Colonic mucosa (tissue), 4 donors: ENCODE results near the gene UBE2G2. TPM values are rescaled to one million over a fixed set of nuclear protein-coding genes. Genes with fewer than 3 reads are reported as not detected.

Experiments
- DNase-seq: peaks from one replicate; pipeline ENCODE4 v3.0.0-alpha.2; 2020
- H3K27ac ChIP-seq: fragments of 200-600 bp; one replicate; pipeline ENCODE4 v1.8.0; 2021
- H3K27me3 ChIP-seq: fragments of 200-600 bp; one replicate; pipeline ENCODE4 v1.8.0; 2021
- H3K36me3 ChIP-seq: fragments of 200-600 bp; one replicate; pipeline ENCODE4 v1.8.0; 2021
- H3K4me1 ChIP-seq: fragments of 200-600 bp; one replicate; pipeline ENCODE4 v1.8.0; 2021; ENCODE audit warnings: mild to moderate bottlenecking
- H3K4me3 ChIP-seq: fragments of 200-600 bp; one replicate; pipeline ENCODE4 v1.8.0; 2021
- H3K9ac ChIP-seq, 2 donors: one replicate each; pipeline ENCODE4 v1.7.0; 2013; ENCODE audit warnings: control low read depth in 2 of 2, low read depth in 2 of 2, low read length in 2 of 2
- H3K9me3 ChIP-seq: fragments of 200-600 bp; one replicate; pipeline ENCODE4 v1.8.0; 2021
- intact Hi-C: fragments of 100-400 bp; cut with DNase I; formaldehyde crosslinking; loops from one replicate; pipeline ENCODE4 v1.14.1; 2022
- total RNA-seq, 2 donors: library from RNA; stranded (reverse); fragmentation: NEBNext Ultra II Directional in 1 of 2; extraction: Animal tissue kit (Norgen Biotek cat#: 25700) in 1 of 2; gene quantifications; one replicate each; pipeline ENCODE4 v1.2.1, GENCODE V29; 2021
- TF ChIP-seq, protein P1 (sequence below): fragments of 200-600 bp; IDR thresholded peaks from one replicate; pipeline ENCODE4 v1.8.0; 2022; ENCODE audit warnings: antibody characterized with exemption, mild to moderate bottlenecking
- donor health status: healthy.
- donor health status: DM: no; HTN: no; CAD: no.
- donor health status: DM: no; HTN: no; CAD: no.

The UBE2G2 gene
- total RNA-seq, 2 donors from 2014 or later = 50.3 to 76.1 TPM

DNA sequence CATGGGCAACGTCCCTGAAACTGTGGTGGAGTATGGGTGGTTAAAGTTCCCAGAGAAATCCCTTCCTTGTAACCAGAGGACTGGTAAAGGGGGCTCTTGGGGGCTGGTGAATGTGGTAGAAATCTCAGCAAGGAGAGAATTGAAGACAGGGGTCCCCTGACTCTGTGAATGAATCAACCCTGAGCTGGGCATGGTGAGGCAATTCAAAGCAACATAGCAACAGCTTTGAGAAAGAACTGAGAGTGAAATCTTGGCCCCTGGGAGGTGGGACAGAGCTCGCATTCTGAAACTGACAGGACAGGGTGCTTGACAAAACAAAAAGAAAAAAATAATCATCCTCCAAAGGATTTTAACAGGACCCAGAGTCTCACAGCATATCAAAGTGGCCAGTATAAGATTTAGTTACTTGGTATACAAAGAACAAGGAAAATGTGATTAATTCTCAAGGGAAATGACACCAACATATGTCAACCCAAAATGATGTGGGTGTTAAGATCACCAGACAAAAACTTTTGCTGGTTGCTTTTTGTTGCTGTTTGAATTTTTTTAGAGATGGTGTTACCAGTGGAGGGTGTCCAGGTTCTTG is 28.0 kb upstream of the UBE2G2 start:
- no peaks in the 10 kb centered on the region for H3K4me1 ChIP-seq
- intact Hi-C loops = no loop called here
- H3K27ac ChIP-seq = no peak overlapping the region
- no peak for DNase-seq
- no peaks in the 10 kb centered on the region for H3K36me3 ChIP-seq
- H3K9ac ChIP-seq = no peak overlapping the region
- H3K9me3 ChIP-seq = no peaks in the 10 kb centered on the region
- TF ChIP-seq, protein P1, sequence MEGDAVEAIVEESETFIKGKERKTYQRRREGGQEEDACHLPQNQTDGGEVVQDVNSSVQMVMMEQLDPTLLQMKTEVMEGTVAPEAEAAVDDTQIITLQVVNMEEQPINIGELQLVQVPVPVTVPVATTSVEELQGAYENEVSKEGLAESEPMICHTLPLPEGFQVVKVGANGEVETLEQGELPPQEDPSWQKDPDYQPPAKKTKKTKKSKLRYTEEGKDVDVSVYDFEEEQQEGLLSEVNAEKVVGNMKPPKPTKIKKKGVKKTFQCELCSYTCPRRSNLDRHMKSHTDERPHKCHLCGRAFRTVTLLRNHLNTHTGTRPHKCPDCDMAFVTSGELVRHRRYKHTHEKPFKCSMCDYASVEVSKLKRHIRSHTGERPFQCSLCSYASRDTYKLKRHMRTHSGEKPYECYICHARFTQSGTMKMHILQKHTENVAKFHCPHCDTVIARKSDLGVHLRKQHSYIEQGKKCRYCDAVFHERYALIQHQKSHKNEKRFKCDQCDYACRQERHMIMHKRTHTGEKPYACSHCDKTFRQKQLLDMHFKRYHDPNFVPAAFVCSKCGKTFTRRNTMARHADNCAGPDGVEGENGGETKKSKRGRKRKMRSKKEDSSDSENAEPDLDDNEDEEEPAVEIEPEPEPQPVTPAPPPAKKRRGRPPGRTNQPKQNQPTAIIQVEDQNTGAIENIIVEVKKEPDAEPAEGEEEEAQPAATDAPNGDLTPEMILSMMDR = no peak
- H3K27me3 ChIP-seq = no peaks in the 10 kb centered on the region
- no peak overlapping the region for H3K4me3 ChIP-seq

DNA sequence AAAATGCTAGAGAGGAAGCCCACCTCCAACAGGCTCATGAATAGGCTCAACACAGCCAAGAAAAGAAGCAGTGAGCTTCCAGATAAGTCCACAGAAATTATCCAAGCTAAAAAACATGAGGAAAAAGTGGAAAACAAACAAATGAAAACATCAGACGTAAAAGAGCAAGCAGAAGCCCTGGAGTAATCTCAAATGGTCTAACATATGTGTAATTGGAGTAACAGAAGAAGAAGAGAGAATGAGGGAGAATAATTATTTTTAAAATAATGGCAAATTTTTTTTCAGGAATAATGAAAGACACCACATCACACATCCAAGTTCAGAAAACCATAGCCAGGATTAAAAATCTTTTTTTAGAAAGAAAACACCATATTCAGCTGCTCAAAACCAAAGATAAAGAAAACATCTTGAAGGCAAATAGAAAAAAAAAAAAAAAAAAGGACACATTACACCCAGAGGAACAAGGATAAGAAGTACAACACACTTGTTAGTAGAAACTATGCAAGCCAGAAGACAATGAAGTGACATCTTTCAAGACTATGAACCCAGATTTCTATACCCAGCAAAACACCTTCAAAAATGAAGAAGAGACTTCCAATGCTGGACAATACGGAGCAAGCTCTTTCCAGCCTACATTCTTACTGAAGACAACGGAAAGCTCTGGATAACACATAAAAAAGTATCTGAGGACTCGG is 26.9 kb upstream of the UBE2G2 start:
- no peak overlapping the region for H3K27ac ChIP-seq
- no peak overlapping the region for H3K9ac ChIP-seq
- TF ChIP-seq, protein P1 = no peak
- no peak overlapping the region for H3K4me3 ChIP-seq
- no peaks in the 10 kb centered on the region for H3K27me3 ChIP-seq
- H3K9me3 ChIP-seq = no peaks in the 10 kb centered on the region
- intact Hi-C loops = no loop called here
- H3K36me3 ChIP-seq = no peaks in the 10 kb centered on the region
- no peak for DNase-seq
- H3K4me1 ChIP-seq = no peaks in the 10 kb centered on the region

DNA sequence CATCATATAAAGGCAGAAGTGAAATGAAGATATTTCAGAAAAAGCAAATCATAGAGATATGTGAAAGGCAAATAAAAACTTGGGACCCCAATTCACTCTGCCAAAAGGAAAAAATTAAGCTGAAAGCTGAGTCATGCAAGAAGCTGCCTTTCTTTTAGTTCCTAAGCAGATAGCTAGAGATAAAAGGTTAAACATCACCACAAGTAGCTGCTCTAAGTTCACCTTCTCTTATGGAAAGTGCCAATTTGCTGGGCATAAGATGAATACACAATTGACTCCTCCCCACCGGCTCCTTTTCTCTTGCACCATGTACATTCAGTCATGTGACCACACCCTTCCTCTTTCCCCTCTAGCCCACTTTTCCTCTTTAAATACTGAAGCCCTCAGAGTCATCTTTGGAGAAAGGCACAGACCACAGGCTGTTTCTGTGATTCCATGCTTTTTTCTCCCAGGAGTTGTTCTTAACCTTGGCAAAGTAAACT is 21.6 kb upstream of the UBE2G2 start:
- no peaks in the 10 kb centered on the region for H3K36me3 ChIP-seq
- H3K4me3 ChIP-seq = no peak overlapping the region
- DNase-seq = no peak
- H3K27me3 ChIP-seq = no peaks in the 10 kb centered on the region
- TF ChIP-seq, protein P1 = no peak
- H3K4me1 ChIP-seq = no peaks in the 10 kb centered on the region
- no peak overlapping the region for H3K9ac ChIP-seq
- H3K9me3 ChIP-seq = no peaks in the 10 kb centered on the region
- no peak overlapping the region for H3K27ac ChIP-seq
- intact Hi-C loops = no loop called here

DNA sequence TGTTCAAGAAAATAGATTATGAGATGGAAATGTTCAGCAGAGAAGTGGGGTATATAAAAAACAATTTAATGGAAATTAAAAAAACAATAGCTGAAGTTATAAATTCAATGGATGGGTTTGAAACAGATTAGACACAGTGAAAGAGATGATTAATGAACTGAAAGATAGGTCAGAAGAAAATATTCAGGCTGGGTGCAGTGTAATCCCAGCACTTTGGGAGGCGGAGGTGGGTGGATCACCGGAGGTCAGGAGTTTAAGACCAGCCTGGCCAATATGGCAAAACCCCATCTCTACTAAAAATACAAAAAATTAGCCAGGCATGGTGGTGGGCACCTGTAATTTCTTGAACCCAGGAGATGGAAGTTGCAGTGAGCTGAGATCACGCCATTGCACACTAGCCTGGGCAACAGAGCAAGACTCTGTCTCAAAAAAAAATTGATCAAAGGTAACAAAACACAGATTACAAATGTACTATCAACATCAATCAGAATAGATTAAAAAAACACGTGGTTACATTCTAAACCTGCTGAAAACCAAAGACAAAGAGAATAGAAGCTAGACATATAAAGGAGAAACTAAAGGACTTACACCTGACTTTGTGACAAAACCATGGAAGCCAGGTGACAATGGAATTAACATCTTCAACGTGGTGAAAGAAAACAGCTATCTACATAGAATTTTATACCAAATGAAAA is 21.0 kb upstream of the UBE2G2 start:
- intact Hi-C loops = no loop called here
- Histone ChIP-seq H3K27ac (no peak overlapping the region), H3K4me3 (no peak overlapping the region), H3K9ac (no peak overlapping the region), H3K36me3 (no peaks in the 10 kb centered on the region), H3K9me3 (no peaks in the 10 kb centered on the region), H3K27me3 (no peaks in the 10 kb centered on the region), H3K4me1 (no peaks in the 10 kb centered on the region)
- DNase-seq = no peak
- TF ChIP-seq, protein P1 = no peak

DNA sequence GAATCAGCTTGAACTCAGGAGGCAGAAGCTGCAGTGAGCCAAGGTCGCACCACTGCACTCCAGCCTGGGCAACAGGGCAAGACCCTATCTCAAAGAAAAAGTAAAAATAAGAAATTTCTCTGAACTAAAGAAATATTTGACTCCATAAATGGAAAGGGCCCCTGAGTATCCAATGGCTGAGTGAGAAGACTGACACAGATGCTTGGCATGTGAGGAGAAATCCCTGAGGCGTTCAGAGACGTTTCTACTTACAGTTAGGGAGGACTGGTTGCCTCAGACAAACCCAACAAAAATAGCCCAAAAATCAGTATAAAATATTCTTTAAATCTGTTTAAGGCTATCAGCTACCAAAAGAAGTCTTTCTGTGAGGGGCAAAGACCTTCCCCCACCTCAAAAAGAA is 19.2 kb upstream of the UBE2G2 start:
- no peak overlapping the region for H3K9ac ChIP-seq
- TF ChIP-seq, protein P1 = no peak
- H3K27ac ChIP-seq = no peak overlapping the region
- DNase-seq = no peak
- no peaks in the 10 kb centered on the region for H3K4me1 ChIP-seq
- no peaks in the 10 kb centered on the region for H3K9me3 ChIP-seq
- H3K27me3 ChIP-seq = no peaks in the 10 kb centered on the region
- intact Hi-C loops = no loop called here
- no peaks in the 10 kb centered on the region for H3K36me3 ChIP-seq
- H3K4me3 ChIP-seq = no peak overlapping the region
